HFFc6 (cell line): ENCODE data around the gene DOK4. TPM values are rescaled to one million over a fixed set of nuclear protein-coding genes. Genes with fewer than 3 reads are reported as not detected.

ENCODE experiments used
- DNase-seq: peaks from one replicate; pipeline ENCODE4 v3.0.0-alpha.2; 2018
- H3K27ac Mint-ChIP-seq: 2 replicates; pipeline ENCODE4 v1.8.0; 2020; ENCODE audit warnings: mild to moderate bottlenecking, mixed read lengths
- H3K27me3 Mint-ChIP-seq: 2 replicates; pipeline ENCODE4 v1.8.0; 2021; ENCODE audit warnings: mild to moderate bottlenecking, moderate library complexity, mixed read lengths; ENCODE audit not compliant: insufficient read depth
- H3K36me3 Mint-ChIP-seq: 2 replicates; pipeline ENCODE4 v1.8.0; 2021; ENCODE audit warnings: low read depth, mixed read lengths
- H3K4me1 Mint-ChIP-seq: 2 replicates; pipeline ENCODE4 v1.8.0; 2020; ENCODE audit warnings: low read depth, mixed read lengths
- H3K4me3 Mint-ChIP-seq: 2 replicates; pipeline ENCODE4 v1.8.0; 2020; ENCODE audit warnings: mild to moderate bottlenecking, moderate library complexity, mixed read lengths
- H3K9me3 Mint-ChIP-seq: 2 replicates; pipeline ENCODE4 v1.8.0; 2020; ENCODE audit warnings: mild to moderate bottlenecking, mixed read lengths
- CTCF ChIP-seq: fragments of 200-600 bp; sonication (generic); IDR thresholded peaks from 2 replicates; pipeline ENCODE4 v1.5.0; 2021; ENCODE audit warnings: antibody characterized with exemption, mild to moderate bottlenecking
- total RNA-seq, 6 experiments: library from RNA; stranded (reverse); fragmentation: NEBNext Ultra II Directional; extraction: Animal tissue kit (Norgen Biotek cat#: 25700); gene quantifications; 2 replicates in 1 of 6; 3 replicates in 5 of 6; pipeline ENCODE4 v1.2.3, GENCODE V29; 2021

DOK4 gene
- total RNA-seq, 6 experiments from 2014 or later, result 24.4 to 28.9 (median 24.9) TPM

- Mint-ChIP-seq H3K27ac (peak overlapping the region; percentile 4; the same call in 1 of the 2 replicates), H3K36me3 (peaks cover 12% of the 10 kb centered on the region; the same call in 1 of the 2 replicates), H3K4me3 (no peak overlapping the region)
Measured at GRCh38 chr16:57469917-57470470, 16.3 kb downstream of the DOK4 start.

GRCh38 chr16:57469046-57469445, 17.2 kb downstream of the DOK4 start:
- no peak for DNase-seq
- Mint-ChIP-seq H3K4me3 (no peak overlapping the region), H3K27me3 (peaks cover 4% of the 10 kb centered on the region; the same call in 1 of the 2 replicates), H3K9me3 (no peaks in the 10 kb centered on the region), H3K36me3 (peaks cover 20% of the 10 kb centered on the region; the same call in 1 of the 2 replicates), H3K27ac (no peak overlapping the region), H3K4me1 (peaks cover 22% of the 10 kb centered on the region)
- TF ChIP-seq CTCF, result no peak

More at GRCh38 chr16:57469917-57470470, 16.3 kb downstream of the DOK4 start:
- Mint-ChIP-seq H3K9me3 (no peaks in the 10 kb centered on the region), H3K27me3 (peaks cover 1% of the 10 kb centered on the region; the same call in 1 of the 2 replicates), H3K4me1 (peaks cover 13% of the 10 kb centered on the region)
- no peak for DNase-seq
- no peak for TF ChIP-seq CTCF

GRCh38 chr16:57468346-57468745, 17.9 kb downstream of the DOK4 start:
- Mint-ChIP-seq H3K4me1 (peaks cover 29% of the 10 kb centered on the region), H3K27ac (no peak overlapping the region), H3K9me3 (no peaks in the 10 kb centered on the region), H3K36me3 (peaks cover 21% of the 10 kb centered on the region; the same call in 1 of the 2 replicates), H3K27me3 (peaks cover 2% of the 10 kb centered on the region; the same call in 1 of the 2 replicates), H3K4me3 (no peak overlapping the region)
- no peak for DNase-seq
- no peak for TF ChIP-seq CTCF

GRCh38 chr16:57464523-57464922, 21.8 kb downstream of the DOK4 start:
- H3K4me1 Mint-ChIP-seq, result peaks cover 20% of the 10 kb centered on the region
- no peak overlapping the region for H3K27ac Mint-ChIP-seq
- no peak for TF ChIP-seq CTCF
- H3K4me3 Mint-ChIP-seq, result no peak overlapping the region
- peaks cover 5% of the 10 kb centered on the region for H3K27me3 Mint-ChIP-seq
- no peak for DNase-seq
- no peaks in the 10 kb centered on the region for H3K9me3 Mint-ChIP-seq
- H3K36me3 Mint-ChIP-seq, result peaks cover 31% of the 10 kb centered on the region

GRCh38 chr16:57462978-57463362, 23.3 kb downstream of the DOK4 start:
- peaks cover 20% of the 10 kb centered on the region for H3K4me1 Mint-ChIP-seq
- DNase-seq, result no peak
- peaks cover 26% of the 10 kb centered on the region for H3K36me3 Mint-ChIP-seq
- no peak for TF ChIP-seq CTCF
- peak overlapping the region; percentile 99 for H3K4me3 Mint-ChIP-seq
- peak overlapping the region; percentile 94 for H3K27ac Mint-ChIP-seq
- no peaks in the 10 kb centered on the region for H3K9me3 Mint-ChIP-seq
- H3K27me3 Mint-ChIP-seq, result peaks cover 5% of the 10 kb centered on the region
